Fibroblast of gingiva (primary cell): ENCODE data around the gene CAMTA1.
A peak's percentile ranks its signal among the peaks of the same experiment; 100 is the strongest.

Experiments used
- DNase-seq: peaks from one replicate; pipeline ENCODE4 v3.0.0-alpha.2; 2011; ENCODE audit warnings: low read depth

The CAMTA1 gene

DNA sequence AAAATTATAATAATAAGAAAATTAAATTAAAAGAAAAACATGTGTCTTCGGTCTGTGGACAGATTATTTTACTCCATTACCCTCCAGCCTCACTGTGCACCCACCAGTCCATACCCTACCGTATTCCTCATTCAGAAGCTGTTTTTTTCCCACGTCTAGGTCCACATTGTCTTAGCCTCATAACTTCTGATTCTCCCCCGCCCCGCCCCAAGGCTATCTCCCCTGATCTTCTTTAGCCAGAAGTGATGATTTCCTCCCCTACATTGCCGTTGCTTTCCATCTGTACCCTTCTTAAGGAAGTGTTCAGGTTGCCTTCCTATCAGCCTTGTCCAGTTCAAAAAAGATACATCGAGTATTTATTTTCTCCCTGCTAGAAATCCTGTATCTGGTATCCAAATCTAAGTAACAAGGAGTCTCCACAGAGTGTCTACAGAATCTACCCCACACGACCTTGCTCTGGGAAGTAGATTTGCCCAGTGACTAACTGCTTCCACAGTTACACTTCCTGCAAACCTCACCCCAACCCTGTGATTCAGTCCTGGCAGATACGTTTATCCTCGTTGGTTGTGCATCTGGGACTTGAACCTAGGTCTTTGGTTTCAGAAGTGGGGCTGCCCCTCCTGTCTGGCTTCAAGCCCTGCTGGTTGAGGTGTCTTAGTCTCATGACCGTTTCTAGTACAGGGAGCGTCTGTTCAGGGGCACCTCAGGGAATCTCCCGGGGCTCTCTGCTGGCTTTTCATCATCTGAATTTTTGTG lies 470.2 kb downstream of the CAMTA1 start:
- DNase-seq = no peak

DNA sequence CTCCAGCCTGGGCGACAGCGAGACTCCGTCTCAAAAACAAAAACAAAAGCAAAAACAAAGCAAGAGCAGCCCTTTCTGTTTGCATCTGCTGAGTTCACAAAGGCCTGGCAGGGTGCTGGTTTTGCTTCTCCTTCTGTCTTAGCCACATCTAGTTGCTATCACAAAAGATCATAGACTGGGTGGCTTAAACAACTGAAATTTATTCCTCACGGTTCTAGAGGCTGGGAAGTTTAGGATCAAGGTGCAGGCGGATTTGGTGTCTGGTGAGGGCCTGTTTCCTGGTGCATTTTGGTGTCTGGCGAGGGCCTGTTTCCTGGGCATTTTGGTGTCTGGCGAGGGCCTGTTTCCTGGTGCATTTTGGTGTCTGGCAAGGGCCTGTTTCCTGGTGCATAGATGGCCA lies 471.3 kb downstream of the CAMTA1 start:
- DNase-seq = no peak

DNA sequence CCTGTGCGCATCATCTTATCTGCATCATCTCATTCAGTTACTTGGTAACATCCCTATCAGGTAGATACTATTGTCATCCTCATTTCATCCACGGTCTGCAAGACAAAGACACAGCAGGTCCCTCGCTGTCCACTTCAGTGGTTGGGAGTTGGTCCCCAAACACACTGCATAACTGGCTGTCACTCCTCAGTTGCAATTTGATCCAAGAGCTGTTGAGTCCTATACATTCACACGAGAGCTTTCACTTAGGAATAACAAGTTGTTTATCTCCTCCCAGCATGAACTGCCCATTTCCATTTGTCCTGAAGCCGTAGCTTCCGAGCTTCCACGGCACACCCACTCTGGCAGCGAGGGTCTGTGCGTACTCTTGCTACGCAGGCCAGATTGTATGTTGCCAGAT lies 472.0 kb downstream of the CAMTA1 start:
- DNase-seq = no peak

DNA sequence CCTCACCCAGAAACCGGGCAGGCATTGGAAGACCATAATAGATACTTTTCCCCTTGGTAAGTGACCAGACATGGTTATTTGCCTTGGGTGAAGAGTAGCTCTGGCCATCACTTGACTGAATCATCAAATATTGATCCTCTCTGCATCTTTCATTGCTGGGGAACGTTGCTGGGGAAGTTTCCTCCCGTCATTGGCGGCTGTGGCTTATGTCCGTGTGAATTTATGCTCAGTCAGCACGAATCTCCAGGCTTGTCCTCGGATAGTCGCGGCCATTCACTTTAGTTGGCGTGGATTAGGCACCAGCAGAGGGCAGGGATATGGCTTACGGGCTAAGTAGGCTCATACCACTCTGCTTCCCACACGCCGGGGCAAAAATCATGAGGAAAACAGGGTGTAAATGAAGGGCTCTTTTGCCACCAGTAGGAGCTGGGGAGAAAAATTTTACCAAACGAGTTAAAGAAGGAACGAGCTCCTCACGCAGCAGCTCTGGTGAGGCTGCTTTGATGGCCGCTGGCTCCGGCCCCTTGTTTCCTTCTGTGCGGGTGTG lies 473.4 kb downstream of the CAMTA1 start:
- DNase-seq = no peak

DNA sequence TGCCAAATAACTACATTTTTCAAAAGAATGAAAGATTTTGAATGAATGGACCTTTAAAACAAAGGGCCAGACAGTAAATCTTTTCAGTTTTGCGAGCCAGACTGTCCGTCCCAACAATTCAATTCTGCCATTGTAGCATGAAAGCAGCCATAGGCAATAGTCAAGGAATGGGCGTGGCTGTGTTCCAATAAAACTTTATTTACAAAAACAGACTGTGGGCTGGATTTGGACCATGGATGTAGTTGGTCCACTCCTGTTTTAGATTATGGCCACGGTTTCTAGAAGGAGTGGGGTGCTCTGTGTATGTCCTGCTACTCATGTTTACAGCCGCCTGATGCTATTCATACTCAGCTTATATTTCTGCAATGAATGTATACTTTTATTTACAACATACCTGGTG lies 474.7 kb downstream of the CAMTA1 start:
- DNase-seq = no peak

DNA sequence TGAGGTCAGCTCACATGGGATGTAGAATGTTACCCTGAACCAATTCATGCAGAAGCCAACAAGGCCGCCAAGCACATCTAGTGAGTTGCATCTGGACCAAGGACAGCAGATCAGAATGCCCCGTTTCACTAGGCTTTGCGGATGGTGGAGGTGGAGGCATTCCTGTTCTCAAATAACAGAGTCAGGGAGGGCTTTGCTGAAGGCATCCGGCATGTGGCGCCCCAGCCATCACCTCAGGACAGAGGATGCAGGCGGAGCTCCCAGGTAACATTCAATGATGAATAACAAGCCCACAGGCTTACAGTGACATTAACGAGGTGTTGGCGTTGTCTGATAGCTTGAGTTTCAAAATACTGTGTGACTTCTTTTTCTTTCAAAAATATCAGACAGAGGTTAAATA lies 476.2 kb downstream of the CAMTA1 start:
- DNase-seq = no peak

DNA sequence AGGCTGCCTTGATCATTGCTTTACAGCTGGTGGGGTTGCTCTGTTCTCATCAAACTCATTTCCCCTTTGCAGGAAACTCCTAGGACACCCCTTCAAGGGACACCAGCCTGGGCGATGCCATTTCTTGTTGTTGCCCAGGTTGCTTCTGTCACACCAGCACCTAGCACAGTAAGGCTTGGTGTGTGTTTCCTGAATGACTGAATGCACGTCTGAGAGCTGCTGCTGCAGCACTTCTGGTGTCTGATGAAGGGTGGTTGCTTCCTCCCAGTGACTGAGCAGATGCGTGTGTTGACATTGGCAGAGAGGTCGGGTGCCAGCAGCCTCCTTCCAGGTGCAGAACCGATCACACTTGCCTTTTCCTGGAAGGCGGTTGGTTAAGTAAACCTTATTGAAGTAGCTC lies 477.4 kb downstream of the CAMTA1 start:
- DNase-seq = no peak

DNA sequence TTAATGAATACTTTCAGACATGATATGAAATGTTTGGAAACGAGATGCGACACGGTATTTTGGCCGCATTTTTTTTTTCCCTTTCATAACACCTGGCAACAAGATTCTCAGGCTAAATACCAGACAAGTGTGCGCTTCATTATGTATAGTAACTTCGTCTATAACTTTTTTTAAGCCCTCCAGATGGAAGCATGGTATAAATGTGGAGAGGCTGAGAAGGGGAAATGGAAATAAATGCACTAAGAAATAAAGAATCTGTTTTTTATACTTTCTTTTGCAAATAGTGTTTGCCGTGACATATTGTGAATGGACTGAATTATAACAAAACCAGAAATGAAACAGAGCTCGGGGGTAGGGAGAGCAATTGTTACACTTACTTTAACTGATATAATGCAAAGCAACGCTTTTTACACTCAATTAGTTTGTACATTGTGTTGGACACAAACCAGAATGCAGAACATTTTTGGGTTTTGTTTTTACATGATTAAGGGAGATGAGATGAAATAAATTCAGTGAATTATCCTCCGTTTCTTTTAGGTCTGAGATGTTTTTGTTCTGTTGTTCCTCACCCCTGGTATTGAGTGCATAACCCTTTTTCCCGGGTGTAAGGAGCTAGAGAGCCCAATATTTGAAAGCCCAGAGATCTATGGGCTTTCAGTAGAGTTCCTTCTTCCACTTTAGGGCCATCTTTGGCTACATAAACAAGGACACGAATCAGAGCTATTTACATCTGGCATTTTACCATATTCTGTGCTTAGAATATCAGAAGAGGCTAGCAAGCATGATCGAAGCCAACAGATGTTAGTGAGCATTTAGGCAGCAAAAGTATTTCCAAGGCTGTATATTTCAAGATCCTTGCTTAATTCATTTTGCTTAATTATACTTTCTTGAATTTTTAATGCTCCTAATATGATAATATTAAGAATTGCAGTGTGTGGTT lies 478.0 kb downstream of the CAMTA1 start:
- DNase-seq = no peak

DNA sequence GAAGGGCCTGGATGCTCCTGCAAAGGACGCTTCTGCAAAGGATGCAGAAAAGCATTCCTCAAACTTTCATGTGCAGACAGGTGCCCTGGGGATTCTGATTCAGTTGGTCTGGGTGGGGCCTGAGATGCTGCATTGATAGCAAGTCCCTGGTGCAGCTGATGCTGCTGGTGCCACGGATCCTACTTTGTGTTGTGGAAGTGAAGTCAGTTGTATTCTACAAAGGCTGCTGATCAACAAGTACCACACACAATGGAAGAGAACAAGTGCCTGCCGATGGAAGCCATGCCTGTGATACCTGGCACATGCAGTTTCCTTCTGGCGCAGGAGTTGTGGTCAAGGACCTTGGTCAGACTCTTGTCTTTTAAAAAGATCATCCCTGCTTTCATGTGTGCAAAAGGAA lies 478.8 kb downstream of the CAMTA1 start:
- no peak for DNase-seq

DNA sequence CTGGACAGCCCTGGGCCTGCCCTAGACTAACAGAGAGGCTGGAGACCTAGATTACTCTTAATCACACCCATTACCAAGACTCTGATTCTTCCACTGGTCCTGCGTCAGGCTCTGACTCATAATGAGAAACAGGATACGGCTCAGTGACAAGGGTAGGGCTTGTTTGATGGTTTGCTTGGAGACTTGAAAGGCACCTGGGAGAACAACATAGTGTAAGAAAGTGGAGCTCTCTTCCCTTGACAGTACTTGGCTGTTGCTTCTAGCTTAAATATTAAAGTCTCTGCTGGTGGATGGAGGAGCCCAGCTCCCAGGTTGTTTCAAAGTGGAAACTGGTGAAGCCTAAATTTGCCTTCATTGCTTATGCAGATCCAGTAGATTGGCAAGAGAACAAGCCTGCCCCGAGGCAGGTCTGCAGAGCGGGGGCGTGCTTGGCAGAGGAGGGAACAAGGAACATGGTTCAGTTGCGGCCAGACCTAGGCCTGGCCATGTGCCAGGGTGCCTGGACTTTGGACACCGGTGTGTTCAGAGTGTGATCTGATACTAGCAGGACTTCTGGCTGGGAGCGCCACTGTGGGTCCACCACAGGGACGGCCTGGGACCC lies 480.6 kb downstream of the CAMTA1 start:
- peak; percentile 44 for DNase-seq

DNA sequence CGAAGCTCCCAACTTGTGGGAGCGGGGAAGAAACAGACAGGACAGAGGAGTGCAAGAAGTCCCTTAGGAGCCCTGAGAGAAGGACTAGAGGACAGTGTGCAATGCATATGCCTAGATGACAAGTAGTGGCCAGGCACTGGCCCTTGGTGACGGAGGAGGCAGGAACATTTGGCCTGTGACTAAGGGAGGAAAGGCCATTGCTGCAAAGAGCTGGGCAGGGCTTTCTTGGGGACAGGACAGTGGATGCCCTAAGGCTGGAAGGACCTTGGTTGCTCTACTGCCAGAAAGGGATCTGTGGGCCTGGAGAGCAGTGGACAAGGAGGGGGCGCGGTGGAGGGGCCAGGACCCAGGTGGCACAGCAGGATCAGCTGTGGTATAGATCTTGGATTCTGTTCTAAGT lies 481.3 kb downstream of the CAMTA1 start:
- DNase-seq = no peak

DNA sequence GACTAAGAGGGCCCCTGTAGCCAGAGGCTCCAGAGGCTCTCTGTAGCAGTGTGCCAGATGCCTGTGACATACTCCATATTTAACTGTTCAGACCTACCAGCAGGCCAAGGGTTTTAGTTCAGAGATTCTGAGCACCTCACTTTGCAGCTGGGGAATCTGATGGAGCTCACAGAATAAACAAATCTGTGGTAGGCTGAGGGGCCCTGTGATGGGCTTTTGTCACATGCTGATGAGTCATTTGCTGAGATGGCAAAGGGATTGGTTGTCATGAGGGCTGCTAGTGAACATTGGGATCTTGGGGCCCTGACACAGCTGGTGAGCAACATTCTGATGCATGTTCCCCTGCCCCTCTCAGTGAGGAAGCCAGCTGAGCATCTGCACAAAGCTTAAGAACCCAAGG lies 482.2 kb downstream of the CAMTA1 start:
- no peak for DNase-seq

DNA sequence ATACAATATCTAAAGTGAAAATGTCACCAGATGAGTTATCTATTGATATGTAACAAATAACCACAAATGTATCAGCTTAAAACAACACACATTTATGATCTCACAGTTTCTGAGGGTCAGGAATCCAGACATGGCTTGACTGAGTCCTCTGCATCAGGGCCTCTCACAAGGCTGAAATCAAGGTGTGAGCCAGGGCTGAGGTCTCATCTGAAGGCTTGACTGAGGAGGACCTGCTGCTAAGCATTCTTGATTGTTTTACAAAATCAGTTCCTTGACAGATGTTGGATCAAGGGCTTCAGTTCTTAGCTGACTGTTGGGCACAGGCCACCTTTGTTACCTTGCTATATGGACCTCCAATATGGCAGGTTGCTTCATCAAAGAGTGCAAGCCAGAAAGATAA lies 483.7 kb downstream of the CAMTA1 start:
- no peak for DNase-seq

DNA sequence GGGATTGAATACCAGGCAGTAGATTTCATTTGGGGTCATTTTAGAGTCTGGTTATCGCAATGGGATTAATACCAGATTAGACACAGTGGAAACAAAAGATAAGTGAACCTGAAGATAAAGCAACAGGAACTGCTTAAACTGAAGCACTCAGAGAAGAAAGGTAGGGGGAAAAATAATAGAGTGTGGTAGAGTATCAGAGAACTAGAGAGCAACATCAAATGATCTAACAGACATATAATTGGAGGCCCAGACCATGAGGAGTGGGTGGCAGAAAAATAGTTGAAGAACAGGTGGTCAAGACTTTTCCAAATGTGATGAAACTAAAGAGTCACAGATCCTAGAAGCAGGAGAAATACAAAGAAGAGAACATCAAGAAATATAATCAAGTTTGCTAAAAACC lies 484.3 kb downstream of the CAMTA1 start:
- DNase-seq = no peak

DNA sequence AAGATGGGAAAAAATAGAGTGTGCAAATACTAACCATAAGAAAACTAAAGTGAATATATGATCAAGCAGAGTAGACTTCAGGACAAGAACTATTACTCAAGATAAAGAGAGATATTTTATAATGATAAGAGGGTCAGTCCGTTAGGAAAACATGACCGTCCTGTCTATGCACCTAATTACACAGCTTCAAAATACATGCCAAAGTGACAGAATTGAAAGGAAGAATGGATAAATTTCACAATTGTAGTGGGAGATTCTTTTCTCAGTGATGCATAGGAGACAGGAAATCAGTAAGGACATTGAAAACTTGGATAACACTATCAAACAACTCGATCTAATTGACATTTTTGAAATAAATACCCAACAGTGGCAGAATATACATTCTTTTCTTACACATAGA lies 489.0 kb downstream of the CAMTA1 start:
- DNase-seq = no peak

DNA sequence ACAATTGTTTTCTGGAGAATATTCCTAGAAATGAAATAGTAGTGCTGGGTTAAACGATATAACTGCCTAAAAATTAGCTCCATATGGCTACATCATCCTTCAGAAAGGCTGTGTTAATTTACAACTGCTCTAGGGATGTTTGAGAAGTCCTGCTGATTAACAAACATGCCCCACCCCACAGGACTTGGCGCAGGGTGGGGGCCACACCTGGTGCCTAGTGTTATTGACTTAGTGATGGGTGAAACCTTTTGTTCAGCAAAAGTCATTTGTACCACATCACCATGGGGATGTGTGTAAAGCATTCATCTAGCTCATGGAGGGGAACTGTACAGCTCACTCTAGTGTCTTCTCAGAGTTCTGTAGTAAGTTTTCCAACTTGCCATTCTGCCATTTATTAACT lies 492.8 kb downstream of the CAMTA1 start:
- no peak for DNase-seq

DNA sequence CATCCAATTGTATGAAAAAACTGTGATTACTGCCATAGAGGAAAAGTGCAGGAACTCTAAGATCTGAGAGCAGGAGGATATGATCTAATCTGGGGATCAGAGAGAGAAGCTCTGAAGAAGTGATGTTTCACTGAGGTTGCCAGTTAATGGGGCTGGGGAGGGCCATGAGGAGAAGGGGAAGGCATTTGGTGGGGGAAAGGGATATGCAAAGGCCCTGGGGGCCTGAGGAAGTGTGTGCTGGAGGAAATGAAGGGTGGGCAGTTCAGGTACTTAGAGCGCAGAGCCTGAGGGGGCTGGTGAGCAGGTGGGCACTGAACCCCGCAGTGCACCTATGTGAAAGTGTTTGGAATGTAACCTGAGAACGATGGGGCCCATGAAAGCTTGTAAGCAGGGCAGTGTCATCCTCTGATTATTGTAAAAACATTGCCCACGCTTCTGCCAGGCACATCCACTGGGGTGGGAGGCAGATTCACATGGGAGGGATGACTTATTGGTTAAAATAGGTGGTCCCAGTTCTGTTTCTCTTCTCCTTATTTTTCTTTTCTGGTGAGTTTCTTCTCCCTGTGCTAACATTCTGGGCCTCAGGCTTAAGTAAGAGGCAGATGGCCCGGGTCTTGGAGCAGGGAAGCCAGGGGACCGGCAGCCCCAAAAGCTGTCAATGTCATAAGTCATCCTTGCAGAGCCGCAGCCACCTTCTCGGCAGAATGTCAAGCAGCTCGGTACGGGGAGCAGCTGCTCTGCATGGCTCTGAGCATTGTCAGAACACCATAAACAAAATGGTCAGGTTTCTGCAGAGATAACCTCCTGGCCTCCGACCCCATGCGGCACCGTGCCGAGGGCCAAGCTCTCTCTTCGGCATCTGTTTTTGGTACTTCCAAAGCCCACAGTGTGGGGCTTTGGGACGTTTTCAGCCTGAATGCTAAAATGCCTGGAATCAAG lies 493.8 kb downstream of the CAMTA1 start:
- no peak for DNase-seq

DNA sequence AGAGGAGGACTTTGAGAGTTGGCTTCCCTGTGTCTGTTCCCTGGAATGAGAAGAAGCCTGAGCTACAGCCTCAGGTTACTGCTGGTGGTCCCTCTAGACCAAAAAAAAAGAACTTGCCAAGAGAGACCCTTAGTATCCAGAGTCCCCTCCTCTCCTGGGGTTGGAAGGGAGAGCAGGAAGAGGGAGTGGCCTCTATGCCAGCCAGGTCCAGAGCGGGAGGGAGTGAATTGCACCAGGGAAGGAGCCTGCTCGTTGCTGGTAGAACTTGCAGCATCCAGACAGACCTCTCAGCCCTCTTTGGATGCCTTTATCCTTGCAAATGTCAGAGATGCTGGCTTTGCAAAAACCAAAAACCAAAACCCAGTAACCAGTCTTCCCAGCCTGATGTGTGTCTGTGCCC lies 494.5 kb downstream of the CAMTA1 start:
- no peak for DNase-seq

DNA sequence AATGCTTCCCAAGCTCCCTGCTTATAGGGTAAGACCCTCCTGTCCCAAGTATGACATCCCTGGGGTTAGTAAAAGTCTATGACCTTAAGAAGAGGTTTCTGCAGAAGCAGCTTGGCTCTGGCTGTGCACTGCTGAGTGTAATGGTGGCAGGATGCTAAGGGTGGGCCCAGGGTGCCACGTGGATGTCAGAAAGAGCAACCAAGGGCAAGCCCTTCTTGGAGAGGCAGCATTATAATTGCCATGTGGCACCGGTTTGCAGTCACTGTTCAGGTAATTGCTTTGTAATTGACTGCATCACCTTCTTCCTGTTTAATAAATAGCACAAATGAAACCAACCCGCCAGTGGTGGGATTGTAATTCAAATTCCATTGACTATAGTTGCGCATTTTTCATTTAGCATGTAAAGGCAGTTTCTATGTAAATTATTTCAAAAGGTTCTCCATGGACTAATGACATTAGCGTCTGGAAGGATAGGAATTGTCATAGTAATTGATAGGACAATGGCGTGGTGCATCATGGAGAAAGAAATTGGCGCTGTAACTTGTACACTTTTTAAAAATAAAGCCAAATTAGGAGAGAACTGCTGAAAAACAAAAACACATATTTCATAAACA lies 495.2 kb downstream of the CAMTA1 start:
- no peak for DNase-seq

DNA sequence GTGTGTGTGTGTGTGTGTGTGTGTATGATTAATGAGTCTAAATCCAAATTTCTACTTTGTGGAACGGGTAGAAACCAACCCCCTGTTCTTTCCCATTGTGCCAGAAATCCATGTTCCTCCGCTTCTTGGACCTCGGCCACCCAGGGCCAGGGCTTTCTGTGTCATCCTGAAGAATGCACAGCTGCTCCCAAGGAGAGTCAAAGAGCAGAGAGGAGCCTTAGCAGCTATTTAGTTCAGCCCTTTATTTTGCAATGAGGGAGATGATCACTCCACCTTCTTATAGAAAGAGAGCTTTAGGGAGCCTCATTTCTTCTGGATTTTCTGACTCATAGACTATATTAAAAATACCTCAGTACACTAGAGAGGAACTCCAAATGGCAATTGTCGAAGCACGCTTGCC lies 496.6 kb downstream of the CAMTA1 start:
- peak; percentile 91 for DNase-seq

DNA sequence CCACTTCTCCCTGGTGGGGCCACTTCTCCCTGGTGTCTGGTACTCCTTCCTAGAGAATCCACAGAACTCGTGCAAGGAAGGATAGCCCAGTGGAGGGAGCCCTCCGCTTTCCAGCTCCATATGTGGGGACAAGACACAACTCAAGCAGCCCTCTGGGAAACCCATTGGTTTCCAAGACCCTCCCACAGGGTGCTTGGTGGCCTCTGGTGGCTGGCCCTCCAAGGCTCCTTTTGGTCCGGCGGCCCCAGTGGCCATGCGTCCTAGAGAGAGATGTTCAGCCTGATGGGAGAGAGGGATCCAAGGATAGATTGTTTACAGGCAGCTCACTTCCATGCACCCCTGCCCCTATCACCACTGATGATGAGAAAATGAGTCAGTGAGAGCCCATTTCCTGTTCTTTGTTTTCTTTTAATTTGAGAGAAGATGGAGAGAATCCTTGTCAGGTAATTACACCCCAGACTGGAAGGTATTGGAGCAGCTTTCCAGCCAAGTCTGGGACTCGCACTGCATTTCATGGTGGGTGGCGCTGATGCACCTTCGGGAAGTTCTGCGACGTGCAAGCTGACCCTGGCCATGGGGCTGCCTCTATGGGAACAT lies 499.7 kb downstream of the CAMTA1 start:
- DNase-seq = no peak
